ENCODE measurements around the gene NTN5.

- TF ChIP-seq EZH2 (IDR thresholded peaks at IDR 0.05; ENCODE audit: insufficient read depth, low read length) = no peak
- TF ChIP-seq, protein P1, sequence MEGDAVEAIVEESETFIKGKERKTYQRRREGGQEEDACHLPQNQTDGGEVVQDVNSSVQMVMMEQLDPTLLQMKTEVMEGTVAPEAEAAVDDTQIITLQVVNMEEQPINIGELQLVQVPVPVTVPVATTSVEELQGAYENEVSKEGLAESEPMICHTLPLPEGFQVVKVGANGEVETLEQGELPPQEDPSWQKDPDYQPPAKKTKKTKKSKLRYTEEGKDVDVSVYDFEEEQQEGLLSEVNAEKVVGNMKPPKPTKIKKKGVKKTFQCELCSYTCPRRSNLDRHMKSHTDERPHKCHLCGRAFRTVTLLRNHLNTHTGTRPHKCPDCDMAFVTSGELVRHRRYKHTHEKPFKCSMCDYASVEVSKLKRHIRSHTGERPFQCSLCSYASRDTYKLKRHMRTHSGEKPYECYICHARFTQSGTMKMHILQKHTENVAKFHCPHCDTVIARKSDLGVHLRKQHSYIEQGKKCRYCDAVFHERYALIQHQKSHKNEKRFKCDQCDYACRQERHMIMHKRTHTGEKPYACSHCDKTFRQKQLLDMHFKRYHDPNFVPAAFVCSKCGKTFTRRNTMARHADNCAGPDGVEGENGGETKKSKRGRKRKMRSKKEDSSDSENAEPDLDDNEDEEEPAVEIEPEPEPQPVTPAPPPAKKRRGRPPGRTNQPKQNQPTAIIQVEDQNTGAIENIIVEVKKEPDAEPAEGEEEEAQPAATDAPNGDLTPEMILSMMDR (IDR thresholded peaks at IDR 0.05; ENCODE audit: insufficient read depth, low read depth, low read length) = no peak
Measured at GRCh38 chr19:48661711-48662090, 11.1 kb downstream of the NTN5 start.
